GM18873 (cell line): ENCODE measurements around the gene MORN1.

Source experiments
- ATAC-seq: cut with Tn5 transposase; IDR thresholded peaks from one replicate; pipeline ENCODE4 v1.9.1; 2021; ENCODE audit warnings: mild to moderate bottlenecking, moderate library complexity, moderate number of reproducible peaks; ENCODE audit not compliant: unreplicated experiment, low FRiP score

Gene MORN1

GRCh38 chr1:2388004-2388913, 3.1 kb downstream of the MORN1 start:
- no peak for ATAC-seq

- no peak for ATAC-seq
Observed at GRCh38 chr1:2386636-2387611, 4.4 kb downstream of the MORN1 start.

DNA sequence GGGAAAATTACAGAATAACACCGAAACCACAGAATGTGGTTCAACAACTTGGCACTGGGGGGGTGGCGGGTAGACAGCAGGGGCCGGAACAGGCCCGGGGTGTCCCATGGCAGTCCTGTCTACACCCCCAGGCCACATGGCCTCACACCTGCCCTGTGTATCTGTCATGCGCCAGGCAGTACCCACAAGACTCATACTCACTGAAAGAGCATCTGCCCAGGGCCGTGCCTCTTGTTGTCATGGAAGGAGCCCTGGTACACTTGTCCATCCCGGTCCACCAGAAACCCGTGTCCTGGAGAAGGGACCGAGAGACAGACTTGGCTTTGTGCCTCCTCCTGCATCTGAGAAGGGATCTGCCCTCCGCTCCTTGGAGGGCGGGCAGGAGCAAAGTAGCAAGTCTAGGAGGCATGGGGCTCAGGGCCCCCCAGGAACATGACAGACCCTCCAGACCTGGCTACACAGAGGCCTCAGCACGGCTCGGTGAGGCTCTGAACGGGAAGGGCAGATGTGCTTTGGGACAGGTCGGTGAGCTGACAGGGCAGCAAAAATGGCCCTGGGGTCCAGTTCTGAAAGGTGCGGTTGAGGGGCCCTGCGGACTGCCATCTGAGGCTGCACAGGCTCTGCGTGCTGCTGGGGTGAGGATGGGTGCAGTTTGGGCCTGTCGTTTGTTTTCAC, 5.6 kb downstream of the MORN1 start:
- ATAC-seq, result no peak

DNA sequence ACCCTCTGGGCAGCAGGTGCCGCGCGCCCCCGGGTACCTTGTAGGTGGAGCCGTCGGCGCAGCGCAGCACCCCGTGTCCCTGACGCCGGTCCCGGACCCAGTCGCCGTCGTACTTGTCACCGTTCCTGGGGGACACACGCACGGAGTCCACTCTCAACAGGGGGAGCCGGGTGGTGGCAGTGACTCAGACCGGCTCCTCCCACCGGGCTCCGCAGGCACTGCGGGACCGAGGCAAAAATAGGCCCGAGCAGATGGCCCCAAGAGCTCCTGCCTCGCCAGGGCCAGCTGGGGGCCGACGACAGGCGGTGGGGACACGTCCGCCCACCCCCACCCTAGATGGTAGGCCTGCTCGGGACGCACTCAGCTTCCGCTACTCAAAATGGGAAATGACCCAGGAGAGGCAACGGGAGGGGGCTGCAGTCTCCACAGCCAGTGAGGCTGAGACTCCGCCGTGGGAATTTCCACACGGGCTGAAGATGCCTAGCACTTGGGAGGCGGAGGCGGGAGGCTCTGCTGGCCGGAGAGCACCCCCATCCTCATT, 6.3 kb downstream of the MORN1 start:
- ATAC-seq, result no peak

GRCh38 chr1:2384130-2384860, 7.1 kb downstream of the MORN1 start:
- ATAC-seq, result no peak

DNA sequence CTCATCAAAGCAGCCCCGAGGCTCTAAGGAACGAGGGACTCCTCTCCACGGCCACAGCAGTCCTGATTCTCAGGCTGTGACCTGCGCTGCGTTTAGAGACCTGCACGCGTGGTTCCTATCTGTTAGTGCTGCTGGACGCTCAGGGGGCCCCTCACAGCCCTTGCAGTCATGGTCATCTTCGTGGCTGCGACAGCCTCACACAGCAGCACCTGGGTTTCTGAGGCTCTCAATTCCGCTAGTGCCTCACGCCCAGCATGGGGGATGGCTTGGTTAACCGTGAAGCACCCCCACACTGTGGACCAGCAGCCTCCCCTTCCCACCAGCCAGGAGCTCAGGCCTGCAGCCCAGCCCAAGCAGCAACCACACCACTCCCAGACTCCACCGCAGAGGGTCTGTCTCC, 7.8 kb downstream of the MORN1 start:
- no peak for ATAC-seq

DNA sequence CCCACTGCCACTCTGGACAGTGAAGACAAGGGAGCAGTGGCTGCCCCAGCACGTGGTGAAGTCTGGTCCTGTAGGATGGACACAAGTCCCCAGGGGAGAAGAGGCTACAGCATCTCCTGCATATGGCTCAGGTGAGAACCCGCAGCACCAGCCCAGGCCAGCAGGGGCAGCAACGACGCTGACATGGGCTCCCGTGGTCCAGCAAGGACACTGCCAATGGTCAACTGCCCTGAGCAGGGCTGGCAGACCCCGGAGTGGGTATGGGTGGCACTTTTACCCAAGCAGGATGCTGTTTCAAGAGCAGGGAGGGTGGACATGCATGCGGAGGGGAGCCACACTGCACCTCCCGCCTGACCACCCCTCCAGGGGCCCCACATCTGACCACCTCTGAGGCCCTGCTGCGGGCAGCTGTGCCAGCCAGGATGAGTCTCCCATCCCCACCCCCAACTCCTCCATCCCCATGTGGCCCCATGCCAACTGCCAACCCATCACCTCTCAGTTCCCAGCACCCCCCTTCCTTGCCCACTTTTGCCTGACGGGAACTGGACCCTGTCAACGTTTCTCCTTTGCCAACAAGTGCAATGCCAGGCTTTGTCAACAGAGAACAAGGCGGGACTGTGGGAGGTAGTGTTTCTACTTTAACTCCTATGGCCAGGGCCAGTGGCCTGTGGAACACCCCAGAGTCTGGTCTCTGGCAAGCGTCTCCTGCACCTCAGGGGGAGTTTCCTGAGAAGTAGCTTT, 8.6 kb downstream of the MORN1 start:
- ATAC-seq, result no peak

GRCh38 chr1:2381741-2382620, 9.4 kb downstream of the MORN1 start:
- no peak for ATAC-seq

DNA sequence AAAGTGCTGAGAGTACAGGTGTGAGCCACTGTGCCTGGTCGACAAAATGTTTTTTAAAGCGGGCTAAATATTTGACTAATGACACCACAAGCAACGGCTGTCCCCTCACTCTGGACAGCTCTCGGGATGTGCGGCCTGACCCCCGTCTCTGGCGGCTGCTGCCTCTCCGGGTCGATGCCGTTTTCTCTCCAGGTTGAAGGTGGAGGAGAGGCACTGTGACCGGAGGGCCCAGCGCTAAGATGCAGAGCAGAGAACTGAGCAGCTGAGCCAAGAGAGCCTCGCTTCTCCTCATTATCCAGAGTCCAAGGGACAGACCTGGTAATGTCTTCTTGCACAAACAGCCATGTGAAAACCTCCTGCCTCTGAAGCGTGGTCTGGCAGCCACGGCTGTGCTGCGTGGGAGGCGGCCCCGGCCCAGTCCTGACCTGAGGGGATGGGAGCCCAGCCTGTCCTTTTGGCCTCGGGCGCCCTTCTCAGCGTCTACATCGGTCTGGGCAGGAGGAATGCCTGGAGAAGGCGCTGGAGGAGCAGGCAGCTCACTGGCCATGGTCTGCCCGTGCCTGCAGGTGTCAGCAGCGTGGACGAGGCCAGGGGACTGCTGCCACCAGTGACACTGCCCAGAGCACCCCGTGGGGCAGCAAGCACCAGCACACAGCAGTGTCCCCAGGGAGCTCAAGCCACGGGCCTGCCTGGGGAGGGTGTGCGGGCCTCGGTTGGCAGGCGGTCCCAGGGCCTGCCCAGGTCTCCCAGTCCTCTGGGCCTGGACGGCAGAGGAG, 10.3 kb downstream of the MORN1 start:
- no peak for ATAC-seq

DNA sequence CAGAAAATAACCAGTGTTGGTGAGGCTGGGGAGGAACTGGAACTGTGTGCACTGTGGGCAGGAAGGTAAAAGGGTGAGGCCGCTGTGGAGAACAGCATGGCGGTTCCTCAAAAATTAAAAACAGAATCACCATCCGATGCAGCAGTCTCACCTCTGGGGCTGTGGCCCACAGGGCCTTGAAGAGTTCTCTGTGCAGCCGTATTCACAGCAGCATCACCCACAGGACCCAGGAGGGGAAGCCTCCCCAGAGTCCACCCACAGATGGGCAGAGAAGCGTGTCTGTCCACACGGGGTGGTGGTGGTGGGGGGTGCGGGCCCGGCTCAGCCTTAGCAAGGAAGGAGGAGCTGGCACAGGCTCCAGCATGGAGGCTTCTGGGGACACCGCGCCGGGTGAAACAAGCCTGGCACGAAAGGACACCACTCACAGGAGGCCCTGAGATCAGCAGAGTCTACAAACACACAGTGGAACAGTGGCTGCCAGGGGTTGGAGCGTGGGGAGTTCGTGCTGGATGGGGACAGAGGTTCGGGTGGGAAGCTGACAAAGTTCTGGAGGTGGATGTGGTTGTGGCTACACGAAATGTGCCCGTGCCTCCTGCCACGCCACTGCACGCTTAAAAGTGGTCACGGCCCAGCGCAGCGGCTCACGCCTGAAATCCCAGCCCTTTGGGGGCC, 11.5 kb downstream of the MORN1 start:
- no peak for ATAC-seq

GRCh38 chr1:2378956-2379732, 12.2 kb downstream of the MORN1 start:
- ATAC-seq, result no peak

GRCh38 chr1:2378441-2378851, 12.9 kb downstream of the MORN1 start:
- no peak for ATAC-seq

DNA sequence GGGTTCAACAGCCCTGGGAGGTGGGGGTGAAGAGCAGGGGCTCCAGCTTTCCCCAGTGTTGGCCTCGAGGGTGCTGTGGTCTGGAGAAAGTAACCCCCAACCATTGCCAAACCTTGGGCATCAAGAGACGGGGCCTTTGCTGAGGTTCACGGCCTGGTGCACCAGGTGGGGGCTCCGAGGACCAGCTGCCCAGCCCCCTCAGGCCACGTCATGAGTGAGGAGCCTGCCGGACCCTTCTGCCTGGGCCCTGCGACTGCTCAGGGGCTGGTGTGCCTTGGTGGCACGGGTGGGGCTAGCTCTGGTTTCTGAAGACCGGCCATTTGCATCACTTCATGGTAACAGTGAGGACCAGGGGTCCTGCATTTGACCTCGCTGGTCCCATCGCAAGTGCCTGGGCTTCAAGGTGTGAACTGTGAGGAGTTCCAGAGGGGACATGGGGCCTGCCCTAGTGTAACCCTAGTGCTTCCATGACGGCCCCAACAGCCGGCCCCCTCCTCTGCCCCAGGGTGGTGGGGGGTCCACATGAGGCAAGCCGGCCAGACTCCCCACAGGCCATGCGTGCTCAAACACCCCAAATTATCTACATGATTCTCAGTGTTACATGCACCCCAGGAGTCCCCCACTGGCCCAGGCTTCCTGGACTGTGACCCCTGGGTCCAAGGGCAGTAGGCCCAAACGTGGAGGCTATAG, 13.5 kb downstream of the MORN1 start:
- no peak for ATAC-seq

DNA sequence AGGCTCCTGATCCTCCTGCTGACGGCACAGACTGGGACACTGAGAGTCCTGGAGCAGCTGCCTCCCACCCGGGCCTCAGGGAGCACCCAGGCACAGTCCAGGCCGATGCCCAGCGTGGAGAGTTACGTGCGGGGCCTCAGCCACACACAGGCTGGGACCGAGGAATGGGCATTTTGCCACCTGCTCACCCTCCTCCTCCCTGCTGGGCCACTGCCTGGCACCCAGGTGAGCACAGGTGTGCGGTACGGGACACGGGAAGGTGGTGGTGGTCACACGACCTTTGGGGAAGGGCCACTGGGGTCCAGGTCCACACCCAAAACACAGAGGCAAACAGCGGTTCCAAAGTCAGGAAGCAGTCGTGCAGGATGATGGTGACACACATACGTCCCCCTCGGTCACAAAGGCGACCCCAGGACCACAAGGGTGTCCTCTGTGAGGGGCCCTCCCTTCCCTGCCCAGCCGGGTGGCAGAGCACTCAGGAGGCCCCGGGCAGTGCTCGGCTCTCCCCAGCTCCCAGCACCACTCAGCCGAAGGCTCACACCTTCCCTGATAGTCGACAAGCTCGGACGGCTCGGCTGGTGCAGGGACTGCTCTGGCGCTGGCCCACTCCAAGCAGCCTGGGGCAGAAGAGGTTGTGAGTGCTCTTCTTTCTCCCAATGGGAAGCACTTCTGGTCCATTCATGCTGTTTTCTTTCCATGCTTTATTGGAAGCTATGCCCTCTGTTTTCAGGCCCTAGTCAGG, 14.3 kb downstream of the MORN1 start:
- no peak for ATAC-seq

DNA sequence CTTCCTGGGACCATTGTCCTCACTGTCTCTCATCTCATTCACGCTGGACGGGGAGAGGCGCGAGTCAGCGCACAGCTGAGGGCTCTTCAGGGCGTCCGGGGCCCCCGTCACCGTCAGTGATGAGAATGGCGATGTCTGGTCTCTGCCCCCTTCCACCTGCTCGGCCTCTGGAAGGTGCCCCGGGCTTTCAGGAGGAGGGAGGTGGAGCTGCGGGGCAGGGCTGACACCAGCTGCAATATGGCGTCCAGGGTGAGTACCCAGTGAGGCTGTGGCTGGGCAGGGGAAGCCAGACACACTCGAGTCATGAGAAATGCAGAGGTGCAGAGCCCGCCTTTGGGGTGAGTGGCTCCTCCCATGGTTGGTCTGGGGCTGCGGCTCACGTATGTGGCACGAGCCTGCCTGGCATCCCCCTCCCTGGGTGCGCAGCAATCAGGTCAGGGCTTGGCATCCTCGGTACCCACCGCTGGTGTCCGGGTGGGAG, 15.1 kb downstream of the MORN1 start:
- no peak for ATAC-seq
